GM19438 (cell line): ENCODE data around the gene PAX8.

Experiments used
- ATAC-seq: cut with Tn5 transposase; IDR thresholded peaks from one replicate; pipeline ENCODE4 v1.9.1; 2021; ENCODE audit warnings: low read depth; ENCODE audit not compliant: unreplicated experiment

The PAX8 gene

DNA sequence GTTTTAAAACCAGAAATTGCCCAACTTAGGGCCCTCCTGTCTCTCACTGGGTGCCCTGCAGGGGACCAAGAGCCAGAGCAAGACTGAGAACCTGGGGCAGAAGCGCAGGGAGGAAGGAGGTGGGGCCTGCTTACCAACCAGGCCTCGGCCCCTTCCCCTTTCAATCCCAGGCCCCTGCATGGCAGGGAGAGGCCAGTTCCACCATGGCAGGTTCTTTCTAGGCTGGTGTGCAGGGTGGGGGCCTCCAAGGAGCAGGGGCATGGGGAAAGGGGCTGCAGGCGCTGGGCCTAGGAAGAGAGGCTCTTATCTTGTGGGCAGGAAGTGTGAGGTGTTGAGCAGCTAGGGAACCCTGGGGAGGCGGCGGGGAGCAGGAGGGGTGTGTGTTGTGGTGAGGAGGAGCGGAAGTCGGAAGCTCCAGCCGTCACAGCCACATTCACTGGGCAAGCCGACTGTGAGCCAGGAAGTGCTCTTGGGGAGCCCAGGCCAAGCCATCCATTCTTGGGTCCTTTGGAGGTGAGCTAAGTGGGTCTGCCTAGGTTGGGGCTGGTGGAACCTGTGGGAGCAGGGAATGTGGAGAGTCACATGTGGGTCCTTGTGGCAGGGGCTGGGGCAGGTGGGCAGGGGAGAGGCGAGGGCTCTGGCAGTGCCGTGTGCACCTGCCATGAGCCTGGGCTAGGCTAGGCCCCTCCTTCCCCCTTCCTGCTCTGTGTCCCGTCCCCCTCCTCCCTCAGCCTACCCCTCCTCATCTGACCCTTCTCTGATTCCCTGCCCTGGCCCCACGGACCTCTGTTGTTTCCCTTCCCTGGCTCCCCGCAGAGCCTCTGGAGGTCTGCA, 105.0 kb downstream of the PAX8 start, which contains the start of gene PSD4:
Gene PSD4 (plus strand): TSS at position 430 of the 834 bp plus-strand sequence. CDS start 8,486 bp downstream, outside the sequence.
- peak; percentile 78 for ATAC-seq

DNA sequence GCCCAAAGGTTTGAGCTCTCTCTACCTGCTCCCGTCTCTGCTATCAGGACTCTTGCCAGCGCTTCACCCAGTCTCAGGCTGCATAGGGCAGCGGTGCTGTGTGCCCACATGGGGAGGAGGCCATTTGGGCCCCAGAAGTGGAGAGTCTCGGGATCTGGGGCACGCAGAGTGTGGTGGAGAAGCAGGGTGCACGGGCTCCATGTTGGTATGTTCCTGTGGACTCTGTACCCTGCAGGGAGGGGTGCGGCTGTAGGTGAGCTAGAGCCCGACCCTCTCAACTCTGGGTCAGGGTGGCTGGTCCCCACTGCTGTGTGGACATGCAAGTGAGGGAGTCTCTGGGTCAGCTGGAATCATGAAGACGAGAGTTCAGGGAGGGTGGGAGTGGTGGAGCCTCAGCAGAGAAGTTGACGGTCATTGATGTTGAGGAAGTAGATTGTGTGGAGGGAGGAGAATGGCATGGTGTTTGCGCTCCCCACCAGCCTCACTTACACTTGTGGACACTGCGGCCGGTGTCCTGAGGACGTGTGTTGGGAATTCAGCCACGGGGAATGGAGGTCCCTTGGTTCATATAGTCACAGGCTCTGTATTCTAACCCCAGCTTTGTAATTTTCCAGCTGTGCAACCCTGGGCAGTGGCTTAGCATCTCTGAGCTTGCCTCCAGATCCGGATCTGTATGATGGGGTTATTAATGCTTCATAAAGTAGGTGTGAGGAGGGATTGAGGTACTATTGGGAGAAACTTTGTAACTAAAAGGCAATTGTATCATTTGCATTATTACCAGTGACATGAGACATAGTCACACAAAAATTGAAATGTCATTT, 105.8 kb downstream of the PAX8 start:
- no peak for ATAC-seq

DNA sequence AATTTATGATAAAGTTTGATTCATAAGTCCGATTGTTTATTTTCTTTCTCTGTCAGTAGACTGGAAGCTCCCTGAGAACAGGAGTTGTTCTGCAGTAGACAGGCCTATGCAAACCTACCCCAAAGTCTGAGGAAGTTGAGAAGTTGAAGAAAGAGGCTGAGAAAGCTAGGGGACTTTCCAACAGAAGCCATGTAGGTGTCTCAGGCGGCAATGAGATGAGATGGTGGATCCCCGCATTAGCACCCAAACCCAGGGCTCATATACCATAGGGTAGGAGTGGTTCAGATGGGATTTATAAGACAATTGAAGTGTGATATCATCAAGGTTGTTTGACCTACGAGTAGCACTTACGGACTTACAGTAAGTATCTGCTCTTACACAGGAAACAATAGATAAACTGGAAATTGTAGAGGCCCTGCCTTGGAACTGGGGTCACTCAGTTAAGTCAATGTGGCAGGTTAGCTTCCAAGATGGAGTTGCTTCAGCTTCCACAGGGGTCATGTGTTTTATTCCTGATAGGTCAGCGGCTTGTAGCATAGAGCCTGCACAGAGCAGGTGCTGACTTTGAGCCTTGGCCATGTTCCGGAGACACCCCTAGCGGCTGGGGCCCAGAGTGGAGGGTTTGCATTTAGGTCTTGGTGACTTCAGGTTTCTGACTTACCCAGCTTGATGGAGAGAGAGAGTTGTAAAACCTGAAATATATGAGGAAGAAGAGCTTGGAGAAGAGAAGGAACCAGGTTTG, 107.2 kb downstream of the PAX8 start:
- ATAC-seq = no peak

DNA sequence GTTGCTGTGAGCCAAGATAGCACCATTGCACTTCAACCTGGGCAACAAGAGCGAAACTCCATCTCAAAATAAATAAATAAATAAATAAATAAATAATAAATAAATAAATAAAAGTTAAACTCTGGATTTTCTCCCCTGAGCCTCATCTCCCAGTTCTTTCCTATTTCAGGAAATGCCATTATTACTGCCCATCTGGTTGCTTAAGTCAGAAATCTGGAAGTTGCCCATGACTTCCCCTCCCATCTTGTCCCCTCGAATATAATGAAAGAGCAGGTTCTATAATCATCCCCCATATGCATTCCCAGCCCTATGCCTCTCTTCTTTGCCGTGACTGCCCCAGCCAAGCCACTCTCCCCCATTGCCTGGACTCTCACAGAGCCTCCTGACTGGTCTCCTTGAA, 109.1 kb downstream of the PAX8 start:
- no peak for ATAC-seq

DNA sequence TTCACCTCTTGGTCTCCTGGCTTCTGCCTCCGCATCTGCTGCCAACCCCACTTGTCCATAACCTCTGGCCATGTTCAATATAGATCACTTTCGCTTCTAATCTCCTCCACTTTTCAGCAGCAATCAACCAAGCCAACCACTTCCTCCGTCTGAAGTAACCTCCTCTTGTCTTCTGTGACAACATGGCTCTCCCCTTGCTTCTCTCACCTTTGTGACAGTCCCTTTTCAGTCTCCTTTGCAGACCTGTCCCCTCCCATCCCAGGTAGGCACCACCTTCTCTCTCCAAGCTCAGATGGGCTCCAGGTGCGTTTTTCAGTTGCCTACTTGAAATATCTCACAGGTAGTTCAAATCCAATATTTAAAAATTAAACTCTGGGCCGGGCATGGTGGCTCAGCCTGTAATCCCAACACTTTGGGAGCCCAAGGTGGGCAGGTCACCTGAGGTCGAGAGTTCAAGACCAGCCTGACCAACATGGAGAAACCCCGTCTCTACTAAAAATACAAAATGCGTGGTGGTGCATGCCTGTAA, 109.7 kb downstream of the PAX8 start:
- no peak for ATAC-seq

DNA sequence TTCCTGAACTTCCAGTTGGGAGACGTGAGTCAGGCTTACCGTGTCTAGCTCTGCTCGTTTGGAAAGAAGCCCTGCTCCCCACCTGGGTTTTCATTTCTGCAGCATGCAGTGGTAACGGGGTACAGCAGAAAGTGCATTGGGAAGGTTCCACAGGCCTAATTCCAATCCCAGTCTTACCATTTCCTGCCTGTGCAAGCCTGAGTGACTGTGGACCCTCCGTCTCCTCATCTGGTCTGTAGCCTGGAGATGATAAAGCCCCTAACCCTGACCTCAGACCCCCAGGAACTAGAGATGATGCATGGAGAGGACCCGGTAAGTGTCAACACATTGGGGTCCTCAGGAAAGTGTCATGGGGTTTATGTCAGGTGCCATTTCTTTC, 110.8 kb downstream of the PAX8 start:
- ATAC-seq = no peak

DNA sequence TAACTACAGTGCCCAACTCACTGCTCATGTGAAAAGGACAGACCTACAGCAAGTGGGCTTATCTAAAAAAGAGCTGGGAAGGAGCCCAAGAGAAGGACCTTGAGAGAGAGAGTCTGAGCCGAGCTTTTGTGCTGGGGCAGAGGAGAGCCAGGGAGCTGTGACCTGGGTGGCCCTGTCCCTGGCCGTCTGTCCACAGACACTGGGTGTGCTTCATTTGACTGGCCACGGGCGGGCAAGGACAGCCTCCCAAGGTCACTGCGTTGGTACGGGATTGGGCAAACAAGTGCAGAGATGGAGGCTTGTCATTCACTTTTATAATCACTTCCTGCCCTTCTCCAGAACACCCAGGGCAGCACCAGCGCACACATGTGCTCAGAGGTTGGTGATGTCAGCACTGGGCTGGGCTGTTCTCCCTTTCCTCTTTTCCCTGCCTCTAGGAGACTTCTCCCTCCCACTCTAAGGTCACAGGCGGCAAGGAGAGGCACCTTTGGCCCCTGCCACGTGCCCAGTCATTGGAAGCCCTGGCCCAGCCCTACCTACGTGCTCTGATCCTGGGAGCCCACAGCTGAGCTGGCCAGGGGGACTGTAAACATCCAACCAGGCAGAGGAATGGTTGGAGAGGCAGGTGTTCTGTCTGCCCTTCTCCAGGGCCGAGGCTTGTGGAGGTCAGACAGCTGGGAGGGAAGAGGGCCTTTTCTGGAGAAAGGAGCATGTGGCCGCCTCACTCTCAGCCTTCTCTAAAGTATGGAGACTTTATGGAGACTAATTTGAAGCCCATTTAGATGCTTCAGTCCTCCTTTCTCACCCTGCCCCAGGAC, 111.4 kb downstream of the PAX8 start:
- ATAC-seq = no peak

DNA sequence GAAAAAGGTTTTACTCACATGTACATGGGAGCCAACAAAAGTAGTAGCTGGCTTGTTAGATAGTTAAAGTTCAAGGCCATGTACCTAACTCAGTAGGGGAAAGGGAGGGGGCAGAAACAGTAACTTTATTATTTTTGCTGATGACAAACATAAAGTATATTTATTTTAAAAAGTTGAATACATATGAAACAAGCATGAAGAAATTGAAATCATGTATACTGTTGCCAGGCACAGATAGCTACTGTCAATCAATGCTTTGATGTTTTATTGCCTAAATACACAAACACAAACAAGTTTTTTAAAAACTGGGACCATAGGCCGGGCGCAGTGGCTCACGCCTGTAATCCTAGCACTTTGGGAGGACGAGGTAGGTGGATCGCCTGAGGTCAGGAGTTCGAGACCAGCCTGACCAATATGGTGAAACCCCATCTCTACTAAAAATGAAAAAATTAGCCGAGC, 112.5 kb downstream of the PAX8 start:
- no peak for ATAC-seq
